GM23338 (cell line): ENCODE data around the gene STX5.

Source experiments
- CREB1 ChIP-seq: fragments of 250-450 bp; sonication (Bioruptor Pico); IDR thresholded peaks from 2 replicates; pipeline ENCODE4 v1.5.0; 2020; ENCODE audit warnings: low read depth, mild to moderate bottlenecking, moderate library complexity
- CTCF ChIP-seq, 2 experiments: fragments of 200-600 bp in 1 of 2; sonication (generic) in 1 of 2; conservative IDR thresholded peaks; 2 replicates each; pipeline versions ENCODE4 v1.5.1 to v1.6.1; 2016 to 2017; ENCODE audit warnings: antibody characterized with exemption in 2 of 2, low read depth in 2 of 2, mild to moderate bottlenecking in 2 of 2, moderate library complexity in 1 of 2
- EZH2 ChIP-seq: fragments of 200-600 bp; sonication (generic); IDR thresholded peaks from one replicate; pipeline ENCODE4 v1.8.0; 2017; ENCODE audit warnings: antibody characterized with exemption, mild to moderate bottlenecking, low read depth; ENCODE audit not compliant: unreplicated experiment
- EZH2phosphoT487 ChIP-seq: fragments of 200-600 bp; sonication (generic); IDR thresholded peaks from one replicate; pipeline ENCODE4 v1.8.1; 2018; ENCODE audit warnings: antibody characterized with exemption; ENCODE audit not compliant: unreplicated experiment
- JUNB ChIP-seq: IDR thresholded peaks from one replicate; pipeline ENCODE4 v1.6.1; 2016; ENCODE audit warnings: antibody characterized with exemption; ENCODE audit not compliant: unreplicated experiment
- NANOG ChIP-seq: IDR thresholded peaks from 2 replicates; pipeline ENCODE4 v1.6.1; 2016; ENCODE audit warnings: antibody characterized with exemption, borderline replicate concordance
- POLR2AphosphoS5 ChIP-seq: IDR thresholded peaks from 2 replicates; pipeline ENCODE4 v1.6.1; 2016; ENCODE audit warnings: antibody characterized with exemption, low read depth
- REST ChIP-seq: IDR thresholded peaks from one replicate; pipeline ENCODE4 v1.6.1; 2018; ENCODE audit warnings: antibody characterized with exemption; ENCODE audit not compliant: unreplicated experiment
- ZNF114 ChIP-seq: fragments of 250-450 bp; sonication (Bioruptor Pico); IDR thresholded peaks from 2 replicates; pipeline ENCODE4 v1.5.0; 2020; ENCODE audit warnings: mild to moderate bottlenecking, moderate library complexity

- no peak for TF ChIP-seq EZH2
- no peak for TF ChIP-seq CTCF (conservative IDR thresholded peaks at IDR 0.05; ENCODE audit: low read depth in 2 of 2)
- no peak for TF ChIP-seq EZH2phosphoT487
- TF ChIP-seq REST: no peak
- TF ChIP-seq POLR2AphosphoS5: peak; percentile 76
- TF ChIP-seq CREB1: no peak
- TF ChIP-seq JUNB: no peak
- no peak for TF ChIP-seq ZNF114 (CRISPR knock-in tag)
- TF ChIP-seq NANOG: 0 out of 2 replicates have a peak, but pooled peaks have one; percentile 2
Measured at GRCh38 chr11:62850911-62851806, 19.3 kb upstream of the STX5 start.
